RWPE1 (cell line): ENCODE data around the gene FRYL.

Experiments used
- CTCF ChIA-PET: fragments of 350-600 bp; sonication (Branson Sonifier 250); formaldehyde crosslinking; extraction: SDS; loops from one replicate; lab custom pipeline; 2021; lab: Yijun Ruan, JAX
- POLR2A ChIA-PET: fragments of 400-600 bp; formaldehyde crosslinking; extraction: SDS; loops from one replicate; lab custom pipeline; 2020; ENCODE audit warnings: antibody characterized with exemption; ENCODE audit not compliant: low non-redundant PET; lab: Yijun Ruan, JAX
- DNase-seq: peaks from one replicate; pipeline ENCODE4 v3.0.0; 2012; ENCODE audit warnings: low spot score
- H3K27ac ChIP-seq: fragments of 450-650 bp; 2 replicates; pipeline ENCODE4 v1.5.1; 2017
- CTCF ChIP-seq: fragments of 450-650 bp; conservative IDR thresholded peaks from 2 replicates; pipeline ENCODE4 v1.5.1; 2017; ENCODE audit warnings: low read depth, mild to moderate bottlenecking

The FRYL gene

GRCh38 chr4:48796927-48797679, 17.0 kb upstream of the FRYL start:
- no peak for TF ChIP-seq CTCF
- H3K27ac ChIP-seq, result no peak overlapping the region
- CTCF ChIA-PET, result interaction anchor here (0.8 kb wide), 1 partner anchor 88 kb away, joined by 3 read pairs; no protein-coding TSS in a partner anchor
- POLR2A ChIA-PET, result no interaction called here
- DNase-seq, result no peak

- ChIA-PET CTCF (interaction anchor here (0.7 kb wide), 1 partner anchor 154 kb away, joined by 3 read pairs; no protein-coding TSS in a partner anchor), POLR2A (no interaction called here)
- no peak overlapping the region for H3K27ac ChIP-seq
- DNase-seq, result no peak
- no peak for TF ChIP-seq CTCF
Observed at GRCh38 chr4:48796191-48796926, 16.3 kb upstream of the FRYL start.

- no peak for DNase-seq
- ChIA-PET POLR2A (no interaction called here), CTCF (no interaction called here)
- no peak for TF ChIP-seq CTCF
- no peak overlapping the region for H3K27ac ChIP-seq
Observed at GRCh38 chr4:48795108-48795507, 15.0 kb upstream of the FRYL start.

DNA sequence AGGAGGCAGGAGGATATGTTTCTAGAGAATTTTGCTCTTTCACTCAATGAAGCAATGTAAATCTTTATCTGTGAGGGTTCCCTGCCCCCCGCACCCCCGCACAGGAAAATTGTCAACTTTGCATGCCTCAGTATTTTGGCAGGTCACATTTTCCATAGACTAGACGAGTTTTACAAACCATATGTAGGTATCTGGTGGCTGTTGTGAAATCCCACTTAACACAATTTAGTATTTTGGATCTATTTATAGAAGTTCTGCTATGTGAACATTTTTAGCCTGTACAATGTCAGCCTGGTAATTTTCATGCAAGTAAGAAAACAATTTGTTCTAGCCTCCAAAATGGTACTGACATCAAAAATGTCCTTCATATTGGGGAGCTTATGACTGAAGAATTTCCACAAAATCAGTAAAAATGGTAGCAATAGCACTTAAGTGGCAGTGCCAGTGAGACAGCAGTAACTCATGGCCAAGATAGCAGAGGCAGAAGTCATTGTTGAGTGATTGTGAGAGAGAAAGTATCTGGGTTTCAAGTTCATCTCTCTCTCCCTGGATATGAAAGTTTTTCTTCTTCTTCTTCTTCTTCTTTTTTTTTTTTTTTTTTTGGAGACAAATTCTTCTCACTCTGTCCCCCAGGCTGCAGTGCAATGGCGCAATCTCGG, 12.4 kb upstream of the FRYL start:
- no peak overlapping the region for H3K27ac ChIP-seq
- no peak for DNase-seq
- TF ChIP-seq CTCF, result no peak
- ChIA-PET CTCF (no interaction called here), POLR2A (no interaction called here)

GRCh38 chr4:48791313-48791712, 11.2 kb upstream of the FRYL start:
- ChIA-PET POLR2A (no interaction called here), CTCF (interaction anchor here (0.6 kb wide), 1 partner anchor 51 kb away, joined by 3 read pairs; no protein-coding TSS in a partner anchor)
- no peak overlapping the region for H3K27ac ChIP-seq
- no peak for DNase-seq
- no peak for TF ChIP-seq CTCF

- H3K27ac ChIP-seq, result no peak overlapping the region
- no peak for TF ChIP-seq CTCF
- ChIA-PET POLR2A (no interaction called here), CTCF (interaction anchor here (0.6 kb wide), 1 partner anchor 73 kb away, joined by 3 read pairs; no protein-coding TSS in a partner anchor)
- DNase-seq, result no peak
Observed at GRCh38 chr4:48790561-48790960, 10.5 kb upstream of the FRYL start.
